GM10266 (cell line): ENCODE data around the gene OR52B2.

Experiments used
- DNase-seq: peaks from one replicate; pipeline ENCODE4 v3.0.0; 2012; ENCODE audit errors: extremely low spot score
- CTCF ChIP-seq: IDR thresholded peaks from 2 replicates; pipeline ENCODE4 v1.5.1; 2012; ENCODE audit warnings: mild to moderate bottlenecking, low read depth; ENCODE audit not compliant: control insufficient read depth, insufficient read depth; ENCODE audit errors: missing control alignments

The OR52B2 gene

DNA sequence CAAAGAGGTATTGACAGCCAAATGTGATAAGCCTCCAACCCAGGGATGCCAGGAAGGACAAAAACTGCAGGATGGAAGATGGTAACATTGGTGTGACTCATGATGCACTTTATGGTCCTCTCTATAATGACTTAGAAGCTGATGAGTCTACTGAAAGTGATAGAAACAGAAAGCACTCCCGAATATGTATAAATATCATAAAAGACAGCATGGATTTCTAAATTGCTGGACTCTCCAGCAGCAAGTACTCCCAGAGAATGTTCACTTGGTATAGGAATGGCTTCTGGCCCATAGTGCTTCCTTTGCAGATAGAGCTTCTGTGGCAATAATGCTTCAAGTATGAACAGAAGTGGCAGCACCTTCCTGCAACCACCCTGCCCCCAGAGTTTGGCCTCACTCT lies at the start of gene OR52B2:
TSS of gene OR52B2 (minus strand) at position 101 of the 400 bp plus-strand sequence. CDS start at position 101, 0 bp downstream.
- no peak for TF ChIP-seq CTCF

GRCh38 chr11:6219359-6219758 lies 49.2 kb upstream of the OR52B2 start:
- no peak for DNase-seq
- TF ChIP-seq CTCF, result no peak

More for the DNA sequence above, at the start of gene OR52B2:
- no peak for DNase-seq

DNA sequence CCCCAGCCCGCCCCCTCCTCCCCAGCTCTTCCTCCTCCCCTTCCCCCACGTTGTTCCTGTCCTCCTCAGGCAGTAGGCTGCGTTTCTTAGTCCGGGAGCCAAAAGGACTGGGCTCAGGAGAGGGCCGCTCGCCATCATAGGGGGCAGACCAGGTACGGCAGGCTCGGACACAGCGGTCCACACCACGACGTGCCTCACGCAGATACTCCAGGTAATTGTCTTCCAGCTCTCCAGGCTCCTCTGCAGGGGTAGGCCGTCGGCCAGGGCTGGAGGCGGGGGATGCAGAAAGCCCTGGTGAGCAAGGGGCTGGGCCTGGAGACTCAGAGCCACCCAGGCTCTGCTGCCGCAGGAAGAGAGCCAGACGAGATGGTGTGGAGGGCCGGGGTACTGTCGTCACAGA lies 47.6 kb upstream of the OR52B2 start:
- TF ChIP-seq CTCF, result no peak
- no peak for DNase-seq

GRCh38 chr11:6216501-6216900 lies 46.4 kb upstream of the OR52B2 start:
- DNase-seq, result no peak
- TF ChIP-seq CTCF, result no peak

- DNase-seq, result no peak
- TF ChIP-seq CTCF, result no peak
These were observed 44.4 kb upstream of the OR52B2 start for GRCh38 chr11:6214530-6214929.

DNA sequence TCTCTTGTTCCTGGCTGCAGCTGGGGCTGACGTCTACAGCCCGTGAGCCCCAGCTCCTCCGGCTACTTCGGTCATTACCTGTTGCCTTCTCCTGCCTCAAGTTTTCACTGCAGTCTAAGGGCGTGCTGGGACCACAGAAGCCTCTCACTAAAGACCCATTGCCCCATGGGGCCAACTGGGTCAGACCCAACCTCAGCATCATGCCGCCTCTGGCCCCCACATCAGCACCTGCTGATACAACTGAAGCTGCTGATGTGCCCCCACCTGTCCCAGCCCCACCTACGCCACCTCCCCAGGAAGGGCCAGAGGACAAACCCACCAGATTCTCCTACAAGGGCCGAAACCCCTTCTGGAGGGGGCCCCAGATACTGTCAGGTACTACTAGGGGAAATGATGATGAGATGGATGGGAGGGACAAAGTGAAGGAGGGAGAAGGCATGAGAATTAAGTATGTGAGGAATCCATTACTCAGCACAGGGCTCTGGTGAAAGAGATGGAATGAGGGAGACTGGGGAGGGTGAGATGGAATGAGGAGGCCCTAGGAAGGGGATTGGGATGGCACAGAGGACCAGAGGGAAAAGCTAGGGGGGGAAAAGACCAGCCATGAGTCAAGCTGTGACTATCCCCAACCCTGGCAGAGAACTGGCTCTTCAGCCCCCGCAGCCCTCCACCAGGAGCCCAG lies 40.3 kb upstream of the OR52B2 start:
- no peak for TF ChIP-seq CTCF
- DNase-seq, result no peak

- DNase-seq, result no peak
- no peak for TF ChIP-seq CTCF
These were observed 39.7 kb upstream of the OR52B2 start for GRCh38 chr11:6209801-6210200.
